Measurements from ENCODE around the gene DLGAP1.

DLGAP1 gene

GRCh38 chr18:4271952-4272351 is 183.2 kb downstream of the DLGAP1 start:
- 90% methylated on average over 2 of the region's 2 CpGs; no CpG with 5 or more reads in 1 of the 2 experiments for WGBS, 2 experiments
- no peaks in the 10 kb centered on the region for H3K36me3 ChIP-seq (ENCODE audit: control insufficient read depth, insufficient read depth, low read length)
- no peaks in the 10 kb centered on the region for H3K27me3 ChIP-seq (ENCODE audit: control insufficient read depth, insufficient read depth, low read length, poor library complexity, severe bottlenecking)
- no peak overlapping the region for H3K4me3 ChIP-seq (ENCODE audit: insufficient read depth, low read depth, low read length)
- H3K4me1 ChIP-seq (ENCODE audit: control insufficient read depth, insufficient read depth, low read length): no peaks in the 10 kb centered on the region
- no peaks in the 10 kb centered on the region for H3K9me3 ChIP-seq (ENCODE audit: control insufficient read depth, low read length)
- H3K27ac ChIP-seq (ENCODE audit: insufficient read depth, low read depth, low read length, poor library complexity, severe bottlenecking): no peak overlapping the region

- Histone ChIP-seq H3K9me3 (ENCODE audit: control insufficient read depth, low read length) (no peaks in the 10 kb centered on the region), H3K27ac (ENCODE audit: insufficient read depth, low read depth, low read length, poor library complexity, severe bottlenecking) (no peak overlapping the region), H3K27me3 (ENCODE audit: control insufficient read depth, insufficient read depth, low read length, poor library complexity, severe bottlenecking) (no peaks in the 10 kb centered on the region), H3K4me1 (ENCODE audit: control insufficient read depth, insufficient read depth, low read length) (no peaks in the 10 kb centered on the region), H3K4me3 (ENCODE audit: insufficient read depth, low read depth, low read length) (no peak overlapping the region), H3K36me3 (ENCODE audit: control insufficient read depth, insufficient read depth, low read length) (no peaks in the 10 kb centered on the region)
- 90 to 100% methylated on average over 1 to 2 of the region's 2 CpGs for WGBS, 2 experiments
These were observed 184.1 kb downstream of the DLGAP1 start for GRCh38 chr18:4270988-4271387.

- WGBS, 2 experiments: 95 to 97% methylated on average over 2 of the region's 3 CpGs
- Histone ChIP-seq H3K4me3 (ENCODE audit: insufficient read depth, low read depth, low read length) (no peak overlapping the region), H3K36me3 (ENCODE audit: control insufficient read depth, insufficient read depth, low read length) (no peaks in the 10 kb centered on the region), H3K27ac (ENCODE audit: insufficient read depth, low read depth, low read length, poor library complexity, severe bottlenecking) (no peak overlapping the region), H3K27me3 (ENCODE audit: control insufficient read depth, insufficient read depth, low read length, poor library complexity, severe bottlenecking) (no peaks in the 10 kb centered on the region), H3K4me1 (ENCODE audit: control insufficient read depth, insufficient read depth, low read length) (no peaks in the 10 kb centered on the region), H3K9me3 (ENCODE audit: control insufficient read depth, low read length) (no peaks in the 10 kb centered on the region)
These were observed 185.1 kb downstream of the DLGAP1 start for GRCh38 chr18:4270016-4270415.

GRCh38 chr18:4267641-4268040 is 187.5 kb downstream of the DLGAP1 start:
- H3K4me3 ChIP-seq (ENCODE audit: insufficient read depth, low read depth, low read length): no peak overlapping the region
- no peaks in the 10 kb centered on the region for H3K4me1 ChIP-seq (ENCODE audit: control insufficient read depth, insufficient read depth, low read length)
- no peaks in the 10 kb centered on the region for H3K27me3 ChIP-seq (ENCODE audit: control insufficient read depth, insufficient read depth, low read length, poor library complexity, severe bottlenecking)
- no peaks in the 10 kb centered on the region for H3K9me3 ChIP-seq (ENCODE audit: control insufficient read depth, low read length)
- H3K36me3 ChIP-seq (ENCODE audit: control insufficient read depth, insufficient read depth, low read length): no peaks in the 10 kb centered on the region
- H3K27ac ChIP-seq (ENCODE audit: insufficient read depth, low read depth, low read length, poor library complexity, severe bottlenecking): no peak overlapping the region
- WGBS, 2 experiments: 91 to 92% methylated on average over 5 of the region's 5 CpGs

- Histone ChIP-seq H3K4me1 (ENCODE audit: control insufficient read depth, insufficient read depth, low read length) (no peaks in the 10 kb centered on the region), H3K36me3 (ENCODE audit: control insufficient read depth, insufficient read depth, low read length) (no peaks in the 10 kb centered on the region), H3K27me3 (ENCODE audit: control insufficient read depth, insufficient read depth, low read length, poor library complexity, severe bottlenecking) (no peaks in the 10 kb centered on the region), H3K4me3 (ENCODE audit: insufficient read depth, low read depth, low read length) (no peak overlapping the region), H3K27ac (ENCODE audit: insufficient read depth, low read depth, low read length, poor library complexity, severe bottlenecking) (no peak overlapping the region), H3K9me3 (ENCODE audit: control insufficient read depth, low read length) (no peaks in the 10 kb centered on the region)
- WGBS, 2 experiments: 91 to 92% methylated on average over 3 to 4 of the region's 4 CpGs
These were observed 190.7 kb downstream of the DLGAP1 start for GRCh38 chr18:4264347-4264791.

GRCh38 chr18:4260107-4260506 is 195.0 kb downstream of the DLGAP1 start:
- Histone ChIP-seq H3K9me3 (ENCODE audit: control insufficient read depth, low read length) (no peaks in the 10 kb centered on the region), H3K27ac (ENCODE audit: insufficient read depth, low read depth, low read length, poor library complexity, severe bottlenecking) (no peak overlapping the region)
- 92 to 95% methylated on average over 2 to 3 of the region's 3 CpGs for WGBS, 2 experiments

GRCh38 chr18:4256766-4257417 is 198.2 kb downstream of the DLGAP1 start:
- no peaks in the 10 kb centered on the region for H3K36me3 ChIP-seq (ENCODE audit: control insufficient read depth, insufficient read depth, low read length)
- H3K4me1 ChIP-seq (ENCODE audit: control insufficient read depth, insufficient read depth, low read length): peaks cover 6% of the 10 kb centered on the region
- H3K9me3 ChIP-seq (ENCODE audit: control insufficient read depth, low read length): no peaks in the 10 kb centered on the region
- no peaks in the 10 kb centered on the region for H3K27me3 ChIP-seq (ENCODE audit: control insufficient read depth, insufficient read depth, low read length, poor library complexity, severe bottlenecking)
- 81 to 88% methylated on average over 6 to 7 of the region's 7 CpGs for WGBS, 2 experiments
- H3K4me3 ChIP-seq (ENCODE audit: insufficient read depth, low read depth, low read length): no peak overlapping the region
- no peak overlapping the region for H3K27ac ChIP-seq (ENCODE audit: insufficient read depth, low read depth, low read length, poor library complexity, severe bottlenecking)

More at GRCh38 chr18:4260107-4260506, 195.0 kb downstream of the DLGAP1 start:
- no peak overlapping the region for H3K4me3 ChIP-seq (ENCODE audit: insufficient read depth, low read depth, low read length)
- no peaks in the 10 kb centered on the region for H3K36me3 ChIP-seq (ENCODE audit: control insufficient read depth, insufficient read depth, low read length)
- H3K4me1 ChIP-seq (ENCODE audit: control insufficient read depth, insufficient read depth, low read length): no peaks in the 10 kb centered on the region
- no peaks in the 10 kb centered on the region for H3K27me3 ChIP-seq (ENCODE audit: control insufficient read depth, insufficient read depth, low read length, poor library complexity, severe bottlenecking)

GRCh38 chr18:4254840-4255239 is 200.3 kb downstream of the DLGAP1 start:
- H3K27me3 ChIP-seq (ENCODE audit: control insufficient read depth, insufficient read depth, low read length, poor library complexity, severe bottlenecking): no peaks in the 10 kb centered on the region
- WGBS, 2 experiments: 75 to 76% methylated on average over 7 of the region's 7 CpGs
- peaks cover 6% of the 10 kb centered on the region for H3K4me1 ChIP-seq (ENCODE audit: control insufficient read depth, insufficient read depth, low read length)
- H3K4me3 ChIP-seq (ENCODE audit: insufficient read depth, low read depth, low read length): no peak overlapping the region
- H3K27ac ChIP-seq (ENCODE audit: insufficient read depth, low read depth, low read length, poor library complexity, severe bottlenecking): no peak overlapping the region
- H3K36me3 ChIP-seq (ENCODE audit: control insufficient read depth, insufficient read depth, low read length): no peaks in the 10 kb centered on the region
- no peaks in the 10 kb centered on the region for H3K9me3 ChIP-seq (ENCODE audit: control insufficient read depth, low read length)

- Histone ChIP-seq H3K36me3 (ENCODE audit: control insufficient read depth, insufficient read depth, low read length) (no peaks in the 10 kb centered on the region), H3K4me1 (ENCODE audit: control insufficient read depth, insufficient read depth, low read length) (peaks cover 6% of the 10 kb centered on the region), H3K9me3 (ENCODE audit: control insufficient read depth, low read length) (no peaks in the 10 kb centered on the region), H3K27me3 (ENCODE audit: control insufficient read depth, insufficient read depth, low read length, poor library complexity, severe bottlenecking) (no peaks in the 10 kb centered on the region), H3K27ac (ENCODE audit: insufficient read depth, low read depth, low read length, poor library complexity, severe bottlenecking) (no peak overlapping the region), H3K4me3 (ENCODE audit: insufficient read depth, low read depth, low read length) (no peak overlapping the region)
- WGBS, 2 experiments: 90 to 93% methylated on average over 3 to 4 of the region's 4 CpGs
These were observed 202.3 kb downstream of the DLGAP1 start for GRCh38 chr18:4252829-4253228.

- no peak overlapping the region for H3K27ac ChIP-seq (ENCODE audit: insufficient read depth, low read depth, low read length, poor library complexity, severe bottlenecking)
- no peaks in the 10 kb centered on the region for H3K36me3 ChIP-seq (ENCODE audit: control insufficient read depth, insufficient read depth, low read length)
- 93 to 95% methylated on average over 3 of the region's 3 CpGs for WGBS, 2 experiments
- H3K4me3 ChIP-seq (ENCODE audit: insufficient read depth, low read depth, low read length): no peak overlapping the region
- peaks cover 6% of the 10 kb centered on the region for H3K4me1 ChIP-seq (ENCODE audit: control insufficient read depth, insufficient read depth, low read length)
- no peaks in the 10 kb centered on the region for H3K27me3 ChIP-seq (ENCODE audit: control insufficient read depth, insufficient read depth, low read length, poor library complexity, severe bottlenecking)
- H3K9me3 ChIP-seq (ENCODE audit: control insufficient read depth, low read length): no peaks in the 10 kb centered on the region
These were observed 203.2 kb downstream of the DLGAP1 start for GRCh38 chr18:4251873-4252272.
